Esophagus squamous epithelium (tissue), 5 donors: ENCODE measurements around the gene ANKFY1. TPM values are rescaled to one million over a fixed set of nuclear protein-coding genes. Genes with fewer than 3 reads are reported as not detected.

Source experiments
- DNase-seq: peaks from one replicate; lab custom pipeline; 2025; lab: John Stamatoyannopoulos, UW
- H3K27ac ChIP-seq, 4 donors: fragments of 200-600 bp; sonication (generic); one replicate each; pipeline ENCODE4 v1.5.1; 2016 to 2019; ENCODE audit warnings: mild to moderate bottlenecking in 1 of 4
- H3K27me3 ChIP-seq, 4 donors: fragments of 200-600 bp; sonication (generic); 1 replicate in 3 of 4; 2 replicates in 1 of 4; pipeline versions ENCODE4 v1.5.1 to v1.6.0; 2017 to 2021; ENCODE audit warnings: antibody characterized with exemption in 1 of 4
- H3K36me3 ChIP-seq, 3 donors: fragments of 200-600 bp; sonication (generic); one replicate each; pipeline ENCODE4 v1.5.1; 2016 to 2019
- H3K4me1 ChIP-seq, 3 donors: fragments of 200-600 bp; sonication (generic); one replicate each; pipeline ENCODE4 v1.5.1; 2017 to 2019
- H3K4me3 ChIP-seq, 4 donors: fragments of 200-600 bp; sonication (generic); 1 replicate in 3 of 4; 2 replicates in 1 of 4; pipeline ENCODE4 v1.5.1; 2016 to 2019; ENCODE audit warnings: mild to moderate bottlenecking in 2 of 4, moderate library complexity in 1 of 4
- H3K9me3 ChIP-seq, 3 donors: fragments of 200-600 bp; sonication (generic); one replicate each; pipeline ENCODE4 v1.5.1; 2016 to 2019
- CTCF ChIP-seq, 6 experiments: fragments of 450-650 bp in 4 of 6; fragments of 200-600 bp in 2 of 6; sonication (generic) in 2 of 6; IDR thresholded peaks; one replicate each; pipeline ENCODE4 v1.5.1; 2016 to 2019; ENCODE audit warnings: antibody characterized with exemption in 6 of 6, mild to moderate bottlenecking in 4 of 6, moderate library complexity in 4 of 6
- POLR2A ChIP-seq, 4 donors: fragments of 450-650 bp; IDR thresholded peaks; one replicate each; pipeline ENCODE4 v1.6.1; 2017; ENCODE audit warnings: antibody characterized with exemption in 4 of 4, mild to moderate bottlenecking in 4 of 4, moderate library complexity in 3 of 4
- WGBS, 2 donors: methylation state at CpG; one replicate each; pipeline ENCODE4 v1.1.5; 2018; 5-methylcytosine and 5-hydroxymethylcytosine counted together
- intact Hi-C: fragments of 100-400 bp; cut with DNase I; formaldehyde crosslinking; loops from one replicate; pipeline ENCODE4 v1.15.0; 2022
- total RNA-seq, 4 donors: library from RNA; depleted of rRNA; stranded (reverse); fragments of >200 nt; gene quantifications; one replicate each; pipeline ENCODE4 v1.1.0, GENCODE V29; 2016
- donor health status: DM: yes; HTN: yes; CAD: no.

ANKFY1 gene
- total RNA-seq, 4 donors from 2014 or later, result 21.0 to 34.7 (median 26.4) TPM

GRCh38 chr17:4175921-4176807 lies 87.6 kb downstream of the ANKFY1 start:
- 69 to 77% methylated on average over 23 to 25 of the region's 25 CpGs for WGBS, 2 donors
- DNase-seq, result no peak
- no peaks in the 10 kb centered on the region for H3K27me3 ChIP-seq

GRCh38 chr17:4174556-4174955 lies 89.2 kb downstream of the ANKFY1 start:
- no peak for TF ChIP-seq POLR2A (IDR thresholded peaks at IDR 0.05)
- no peak for TF ChIP-seq CTCF (IDR thresholded peaks at IDR 0.05)
- Histone ChIP-seq H3K9me3 (no peaks in the 10 kb centered on the region), H3K27ac (no peak overlapping the region), H3K4me3 (no peak overlapping the region), H3K4me1 (no peaks in the 10 kb centered on the region), H3K27me3 (no peaks in the 10 kb centered on the region), H3K36me3 (peaks cover 31 to 100% (median 82%) of the 10 kb centered on the region in 3 donors)
- WGBS, 2 donors, result 80 to 93% methylated on average over 3 of the region's 3 CpGs
- intact Hi-C loops, result no loop called here
- no peak for DNase-seq

More at GRCh38 chr17:4175921-4176807, 87.6 kb downstream of the ANKFY1 start:
- peak overlapping the region in 2 of 4 donors; percentile 9 to 33 for H3K27ac ChIP-seq
- no peaks in the 10 kb centered on the region for H3K4me1 ChIP-seq
- H3K4me3 ChIP-seq, result no peak overlapping the region
- no peak for TF ChIP-seq POLR2A (IDR thresholded peaks at IDR 0.05)
- TF ChIP-seq CTCF (IDR thresholded peaks at IDR 0.05), result no peak
- H3K9me3 ChIP-seq, result no peaks in the 10 kb centered on the region
- intact Hi-C loops, result no loop called here
- H3K36me3 ChIP-seq, result peaks cover 17 to 100% (median 80%) of the 10 kb centered on the region in 3 donors

- intact Hi-C loops, result no loop called here
- no peak for DNase-seq
- no peak overlapping the region for H3K27ac ChIP-seq
- WGBS, 2 donors, result 92 to 94% methylated on average over 5 to 7 of the region's 7 CpGs
- no peaks in the 10 kb centered on the region for H3K4me1 ChIP-seq
- H3K36me3 ChIP-seq, result peaks cover 39 to 100% (median 83%) of the 10 kb centered on the region in 3 donors
- H3K9me3 ChIP-seq, result no peaks in the 10 kb centered on the region
- no peaks in the 10 kb centered on the region for H3K27me3 ChIP-seq
- TF ChIP-seq POLR2A (IDR thresholded peaks at IDR 0.05), result no peak
- TF ChIP-seq CTCF (IDR thresholded peaks at IDR 0.05), result no peak
- no peak overlapping the region for H3K4me3 ChIP-seq
Measured at GRCh38 chr17:4173781-4174180, 90.0 kb downstream of the ANKFY1 start.

- Histone ChIP-seq H3K4me3 (no peak overlapping the region), H3K9me3 (no peaks in the 10 kb centered on the region), H3K36me3 (peaks cover 40 to 100% (median 74%) of the 10 kb centered on the region in 3 donors), H3K27me3 (no peaks in the 10 kb centered on the region), H3K27ac (no peak overlapping the region), H3K4me1 (no peaks in the 10 kb centered on the region)
- 91 to 97% methylated on average over 4 to 8 of the region's 12 CpGs for WGBS, 2 donors
- no peak for TF ChIP-seq CTCF (IDR thresholded peaks at IDR 0.05)
- TF ChIP-seq POLR2A (IDR thresholded peaks at IDR 0.05), result no peak
- intact Hi-C loops, result no loop called here
- DNase-seq, result no peak
Measured at GRCh38 chr17:4172356-4172755, 91.4 kb downstream of the ANKFY1 start.

- H3K4me3 ChIP-seq, result no peak overlapping the region
- H3K27ac ChIP-seq, result no peak overlapping the region
- intact Hi-C loops, result no loop called here
- TF ChIP-seq POLR2A (IDR thresholded peaks at IDR 0.05) (no peak), CTCF (IDR thresholded peaks at IDR 0.05) (no peak)
- H3K9me3 ChIP-seq, result no peaks in the 10 kb centered on the region
- H3K4me1 ChIP-seq, result no peaks in the 10 kb centered on the region
- H3K27me3 ChIP-seq, result no peaks in the 10 kb centered on the region
- no peak for DNase-seq
- WGBS, 2 donors, result 86 to 88% methylated on average over 10 to 17 of the region's 27 CpGs
- peaks cover 40 to 100% (median 68%) of the 10 kb centered on the region in 3 donors for H3K36me3 ChIP-seq
Measured at GRCh38 chr17:4170639-4171280, 93.0 kb downstream of the ANKFY1 start.
